Tibial nerve (tissue), 3 donors: ENCODE data around the gene SPATA13.

Experiments used
- CTCF ChIP-seq, 5 experiments: fragments of 200-600 bp in 3 of 5; fragments of 450-650 bp in 2 of 5; sonication (generic) in 3 of 5; IDR thresholded peaks; one replicate each; pipeline ENCODE4 v1.5.1; 2016 to 2019; ENCODE audit warnings: antibody characterized with exemption in 5 of 5, mild to moderate bottlenecking in 3 of 5, moderate library complexity in 2 of 5
- POLR2A ChIP-seq, 2 donors: fragments of 450-650 bp; IDR thresholded peaks; one replicate each; pipeline ENCODE4 v1.6.1; 2017; ENCODE audit warnings: antibody characterized with exemption in 2 of 2, mild to moderate bottlenecking in 2 of 2, moderate library complexity in 2 of 2

- TF ChIP-seq CTCF (IDR thresholded peaks at IDR 0.05) (no peak), POLR2A (IDR thresholded peaks at IDR 0.05) (no peak)
Observed at GRCh38 chr13:24233351-24233901, 72.9 kb downstream of the SPATA13 start.
